ENCODE results near the gene HSPG2.

DNA sequence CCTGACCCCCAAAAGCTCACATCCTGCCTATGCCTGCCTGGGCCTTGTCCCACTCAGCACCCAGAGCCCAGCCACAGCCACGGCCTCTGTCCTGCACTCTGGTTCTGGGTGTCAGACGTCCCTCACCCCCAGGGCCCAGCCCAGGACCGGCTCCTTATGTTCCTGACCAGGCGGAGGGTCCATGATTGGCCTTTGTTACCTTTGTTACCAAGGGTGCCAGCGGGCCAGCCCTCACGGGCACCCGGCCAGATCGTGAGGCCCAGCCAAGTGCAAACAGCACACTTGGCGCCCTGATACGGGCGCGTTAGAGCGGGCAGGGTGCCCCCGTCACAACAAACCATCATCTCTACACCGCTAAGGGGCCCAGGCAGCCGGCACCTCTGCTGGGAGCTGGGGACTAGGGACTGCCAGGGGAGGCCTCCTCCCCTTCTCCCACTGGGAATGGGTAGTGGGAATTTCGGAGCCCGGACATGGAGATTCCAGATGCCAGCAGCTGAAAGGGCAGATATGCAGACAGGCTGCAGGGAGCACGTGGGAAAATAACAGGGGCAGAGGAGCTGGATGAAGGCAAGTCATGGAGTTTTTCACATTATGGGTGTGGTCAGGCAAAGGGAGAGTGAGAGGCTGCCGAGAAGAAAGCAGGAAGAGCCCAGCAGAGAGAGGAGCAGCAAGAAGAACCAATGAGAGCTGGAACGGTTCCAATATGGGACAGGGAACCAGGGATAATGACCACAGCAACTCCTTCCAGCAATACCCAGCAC, 22.1 kb downstream of the HSPG2 start:
- TF ChIP-seq, protein P1, sequence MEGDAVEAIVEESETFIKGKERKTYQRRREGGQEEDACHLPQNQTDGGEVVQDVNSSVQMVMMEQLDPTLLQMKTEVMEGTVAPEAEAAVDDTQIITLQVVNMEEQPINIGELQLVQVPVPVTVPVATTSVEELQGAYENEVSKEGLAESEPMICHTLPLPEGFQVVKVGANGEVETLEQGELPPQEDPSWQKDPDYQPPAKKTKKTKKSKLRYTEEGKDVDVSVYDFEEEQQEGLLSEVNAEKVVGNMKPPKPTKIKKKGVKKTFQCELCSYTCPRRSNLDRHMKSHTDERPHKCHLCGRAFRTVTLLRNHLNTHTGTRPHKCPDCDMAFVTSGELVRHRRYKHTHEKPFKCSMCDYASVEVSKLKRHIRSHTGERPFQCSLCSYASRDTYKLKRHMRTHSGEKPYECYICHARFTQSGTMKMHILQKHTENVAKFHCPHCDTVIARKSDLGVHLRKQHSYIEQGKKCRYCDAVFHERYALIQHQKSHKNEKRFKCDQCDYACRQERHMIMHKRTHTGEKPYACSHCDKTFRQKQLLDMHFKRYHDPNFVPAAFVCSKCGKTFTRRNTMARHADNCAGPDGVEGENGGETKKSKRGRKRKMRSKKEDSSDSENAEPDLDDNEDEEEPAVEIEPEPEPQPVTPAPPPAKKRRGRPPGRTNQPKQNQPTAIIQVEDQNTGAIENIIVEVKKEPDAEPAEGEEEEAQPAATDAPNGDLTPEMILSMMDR (IDR thresholded peaks at IDR 0.05): no peak
- no peak for TF ChIP-seq POLR2A (IDR thresholded peaks at IDR 0.05)
